Spinal cord (tissue), 10 donors: ENCODE results near the gene TRAPPC8. TPM values are rescaled to one million over a fixed set of nuclear protein-coding genes. Genes with fewer than 3 reads are reported as not detected.
"Not testable (repeated sequence)": the region's sequence is repeated elsewhere in the genome, so short reads cannot be mapped to it uniquely, and the experiment has no call there.

ENCODE experiments used
- DNase-seq, 6 donors: peaks; one replicate each; pipeline versions ENCODE4 v3.0.0 to v3.0.0-alpha.2; 2013 to 2015; ENCODE audit warnings: low spot score in 6 of 6, low read depth in 4 of 6
- H3K27ac ChIP-seq: one replicate; pipeline ENCODE4 v1.5.1; 2013; ENCODE audit warnings: low read depth, low read length, control low read depth
- H3K27me3 ChIP-seq: one replicate; pipeline ENCODE4 v1.6.1; 2013; ENCODE audit warnings: low read length; ENCODE audit not compliant: control insufficient read depth, insufficient read depth
- H3K36me3 ChIP-seq: one replicate; pipeline ENCODE4 v1.6.1; 2013; ENCODE audit warnings: low read length; ENCODE audit not compliant: control insufficient read depth, insufficient read depth
- H3K4me1 ChIP-seq: one replicate; pipeline ENCODE4 v1.6.1; 2013; ENCODE audit warnings: low read length; ENCODE audit not compliant: control insufficient read depth, insufficient read depth
- H3K4me3 ChIP-seq: one replicate; pipeline ENCODE4 v1.5.1; 2013; ENCODE audit warnings: low read depth, low read length, control low read depth
- H3K9me3 ChIP-seq: one replicate; pipeline ENCODE4 v1.6.1; 2013; ENCODE audit warnings: low read length; ENCODE audit not compliant: control insufficient read depth, insufficient read depth
- WGBS: methylation state at CpG from one replicate; pipeline ENCODE4 v1.1.5; 2013; ENCODE audit warnings: missing lambda C conversion rate; ENCODE audit not compliant: insufficient coverage; 5-methylcytosine and 5-hydroxymethylcytosine counted together
- polyA plus RNA-seq, 2 donors: library from polyadenylated mRNA; unstranded; fragments of 120-200 nt; gene quantifications; one replicate each; pipeline ENCODE4 v1.2.1, GENCODE V29; 2013; ENCODE audit not compliant: insufficient read length in 2 of 2
- total RNA-seq, 2 donors: library from RNA; depleted of rRNA in 1 of 2; stranded (reverse); fragments of 120-200 nt in 1 of 2; fragments of >200 nt in 1 of 2; gene quantifications; one replicate each; pipeline versions ENCODE4 v1.2.3 to v1.2.4, GENCODE V29; 2013 to 2014
- donor health status: healthy.

The TRAPPC8 gene
- total and polyA plus RNA-seq, 4 donors, result 44.9 to 109 (median 52.9) TPM

GRCh38 chr18:31835528-31836133 lies 107.3 kb downstream of the TRAPPC8 start:
- H3K36me3 ChIP-seq, result peaks cover 13% of the 10 kb centered on the region
- no peak overlapping the region for H3K27ac ChIP-seq
- no peaks in the 10 kb centered on the region for H3K27me3 ChIP-seq
- 80% methylated on average over 1 of the region's 4 CpGs for WGBS
- peak in 1 of 6 donors; percentile 69 for DNase-seq
- H3K4me3 ChIP-seq, result no peak overlapping the region
- no peaks in the 10 kb centered on the region for H3K4me1 ChIP-seq
- H3K9me3 ChIP-seq, result no peaks in the 10 kb centered on the region

GRCh38 chr18:31831903-31832302 lies 111.0 kb downstream of the TRAPPC8 start:
- no peaks in the 10 kb centered on the region for H3K4me1 ChIP-seq
- no peak overlapping the region for H3K27ac ChIP-seq
- no peak for DNase-seq

GRCh38 chr18:31830686-31831085 lies 112.2 kb downstream of the TRAPPC8 start:
- H3K36me3 ChIP-seq, result peaks cover 10% of the 10 kb centered on the region

More at GRCh38 chr18:31831903-31832302, 111.0 kb downstream of the TRAPPC8 start:
- no CpG with 5 or more reads among the region's 1 CpG for WGBS
- Histone ChIP-seq H3K36me3 (peaks cover 13% of the 10 kb centered on the region), H3K9me3 (no peaks in the 10 kb centered on the region), H3K4me3 (no peak overlapping the region), H3K27me3 (no peaks in the 10 kb centered on the region)

DNA sequence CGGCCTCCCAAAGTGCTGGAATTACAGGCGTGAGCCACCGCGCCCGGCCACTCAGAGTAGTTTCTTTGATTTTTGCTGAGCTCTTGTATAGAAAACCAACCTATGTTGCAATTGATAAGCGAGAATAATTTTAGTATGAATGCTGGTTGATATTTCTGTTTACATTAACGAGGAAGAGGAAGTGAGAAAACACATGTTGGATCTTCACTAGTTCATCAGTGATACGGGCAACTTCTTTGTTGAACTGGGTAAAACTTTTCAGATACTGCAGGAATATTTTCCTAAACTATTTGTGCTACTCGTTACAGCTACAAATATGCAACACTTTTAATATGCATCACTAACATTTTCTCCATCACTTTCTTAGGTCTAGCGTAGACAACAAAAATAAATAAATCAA lies 114.3 kb downstream of the TRAPPC8 start:
- H3K36me3 ChIP-seq, result peaks cover 7% of the 10 kb centered on the region
- H3K27ac ChIP-seq, result no peak overlapping the region
- H3K27me3 ChIP-seq, result no peaks in the 10 kb centered on the region
- DNase-seq, result no peak
- no peaks in the 10 kb centered on the region for H3K9me3 ChIP-seq
- H3K4me1 ChIP-seq, result no peaks in the 10 kb centered on the region
- H3K4me3 ChIP-seq, result no peak overlapping the region
- 93% methylated on average over 3 of the region's 10 CpGs for WGBS

More at GRCh38 chr18:31830686-31831085, 112.2 kb downstream of the TRAPPC8 start:
- H3K27ac ChIP-seq, result no peak overlapping the region
- no peak overlapping the region for H3K4me3 ChIP-seq
- 100% methylated on average over 1 of the region's 3 CpGs for WGBS
- no peaks in the 10 kb centered on the region for H3K27me3 ChIP-seq
- no peaks in the 10 kb centered on the region for H3K9me3 ChIP-seq
- no peaks in the 10 kb centered on the region for H3K4me1 ChIP-seq
- no peak for DNase-seq

DNA sequence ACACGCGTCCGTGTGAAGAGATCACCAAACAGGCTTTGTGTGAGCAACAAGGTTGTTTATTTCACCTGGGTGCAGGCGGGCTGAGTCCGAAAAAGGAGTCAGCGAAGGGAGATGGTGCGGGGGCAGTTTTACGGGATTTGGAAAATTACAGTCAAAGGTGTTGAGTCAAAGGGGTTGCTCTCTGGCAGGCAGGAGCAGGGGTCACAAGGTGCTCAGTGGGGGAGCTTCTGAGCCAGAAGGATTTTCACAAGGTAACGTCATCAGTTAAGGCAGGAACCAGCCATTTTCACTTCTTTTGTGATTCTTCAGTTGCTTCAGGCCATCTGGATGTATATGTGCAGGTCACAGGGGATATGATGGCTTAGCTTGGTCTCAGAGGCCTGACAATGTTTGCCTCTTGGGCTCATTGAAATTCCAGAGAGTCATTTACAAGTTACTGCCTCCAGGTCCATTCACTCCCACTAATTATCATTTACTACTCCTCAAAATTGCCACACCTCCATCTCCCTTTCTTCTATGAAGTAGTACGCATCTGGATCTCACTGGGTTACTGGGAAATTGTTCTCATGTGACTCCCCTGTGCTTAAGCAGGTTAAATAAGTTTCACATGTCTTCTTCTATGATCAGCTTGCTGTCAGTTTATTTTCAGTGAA lies 116.1 kb downstream of the TRAPPC8 start:
- not testable (repeated sequence) for DNase-seq, H3K4me3 ChIP-seq, H3K27ac ChIP-seq, H3K4me1 ChIP-seq, H3K9me3 ChIP-seq, H3K27me3 ChIP-seq, H3K36me3 ChIP-seq
- 88% methylated on average over 9 of the region's 10 CpGs for WGBS

DNA sequence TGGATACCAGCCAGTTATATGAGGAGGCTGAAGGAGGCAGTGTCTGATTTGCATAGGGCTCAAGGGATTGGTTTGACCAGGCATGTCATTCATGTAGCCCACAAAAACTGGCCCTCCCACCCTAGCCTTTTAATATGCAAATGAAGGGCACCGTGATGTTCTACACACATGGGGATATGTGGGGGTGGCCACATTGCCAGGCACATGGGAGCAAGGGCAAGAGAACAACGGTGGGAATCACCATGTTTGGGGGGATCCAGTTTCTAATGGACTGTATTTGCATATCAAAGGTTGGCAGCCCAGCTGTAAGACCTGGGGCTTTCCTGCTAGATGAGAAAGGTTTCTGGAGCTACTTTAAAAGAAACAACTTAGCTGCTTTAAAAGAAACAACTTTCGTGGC lies 117.2 kb downstream of the TRAPPC8 start:
- DNase-seq, result no peak
- Histone ChIP-seq H3K4me3 (no peak overlapping the region), H3K9me3 (no peaks in the 10 kb centered on the region), H3K27me3 (no peaks in the 10 kb centered on the region), H3K36me3 (peaks cover 3% of the 10 kb centered on the region), H3K4me1 (no peaks in the 10 kb centered on the region), H3K27ac (no peak overlapping the region)
- 21% methylated on average over 2 of the region's 3 CpGs for WGBS

DNA sequence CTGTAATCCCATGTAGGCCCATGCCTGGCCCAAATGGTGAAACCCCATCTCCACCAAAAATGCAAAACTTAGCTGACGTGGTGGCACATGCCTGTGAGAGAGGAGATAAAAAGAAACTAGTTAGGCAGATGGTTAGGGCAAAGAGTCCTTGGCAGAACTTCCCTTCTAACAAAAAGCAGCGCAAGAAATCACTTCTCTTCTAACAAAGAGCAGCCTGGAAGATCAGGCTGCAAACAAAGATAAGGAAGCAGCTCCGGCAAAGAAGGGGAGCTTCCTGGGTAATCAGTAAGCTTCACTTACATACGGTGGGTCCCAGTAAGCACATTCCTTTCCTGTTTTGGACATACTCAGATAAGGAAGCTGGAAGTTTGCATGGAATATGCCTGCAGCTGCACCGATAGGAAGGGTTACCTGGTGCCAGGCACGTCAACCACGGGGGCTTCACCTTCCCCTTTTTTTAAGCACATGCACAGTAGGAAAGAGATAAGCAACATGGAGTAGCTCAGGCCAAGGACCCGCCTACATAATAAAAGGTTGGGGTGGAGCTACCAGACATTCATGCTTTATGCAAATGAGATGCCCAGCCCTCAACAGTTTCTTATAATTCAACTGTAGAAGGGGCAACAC lies 121.3 kb downstream of the TRAPPC8 start:
- H3K4me1 ChIP-seq, result no peaks in the 10 kb centered on the region
- no peaks in the 10 kb centered on the region for H3K36me3 ChIP-seq
- H3K4me3 ChIP-seq, result no peak overlapping the region
- no peaks in the 10 kb centered on the region for H3K27me3 ChIP-seq
- 67% methylated on average over 3 of the region's 8 CpGs for WGBS
- no peaks in the 10 kb centered on the region for H3K9me3 ChIP-seq
- no peak overlapping the region for H3K27ac ChIP-seq
- no peak for DNase-seq

DNA sequence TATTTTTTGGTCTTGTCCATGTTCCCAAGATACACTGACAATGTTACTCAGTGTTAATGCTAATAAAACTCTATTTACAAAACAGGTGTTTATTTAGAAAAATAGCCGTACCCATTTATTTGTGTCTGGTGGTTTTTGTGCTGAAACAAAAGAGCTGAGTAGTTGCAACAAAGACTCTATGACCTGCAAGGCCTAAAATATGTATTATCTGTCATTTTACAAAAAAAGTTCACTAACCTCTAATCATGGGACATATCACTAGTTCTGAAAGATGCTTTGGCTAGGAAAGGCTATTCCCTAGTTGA lies 123.1 kb downstream of the TRAPPC8 start:
- H3K4me3 ChIP-seq, result no peak overlapping the region
- no peaks in the 10 kb centered on the region for H3K4me1 ChIP-seq
- WGBS, result no CpG with 5 or more reads among the region's 1 CpG
- H3K9me3 ChIP-seq, result no peaks in the 10 kb centered on the region
- no peak for DNase-seq
- H3K27ac ChIP-seq, result no peak overlapping the region
- no peaks in the 10 kb centered on the region for H3K36me3 ChIP-seq
- H3K27me3 ChIP-seq, result no peaks in the 10 kb centered on the region

DNA sequence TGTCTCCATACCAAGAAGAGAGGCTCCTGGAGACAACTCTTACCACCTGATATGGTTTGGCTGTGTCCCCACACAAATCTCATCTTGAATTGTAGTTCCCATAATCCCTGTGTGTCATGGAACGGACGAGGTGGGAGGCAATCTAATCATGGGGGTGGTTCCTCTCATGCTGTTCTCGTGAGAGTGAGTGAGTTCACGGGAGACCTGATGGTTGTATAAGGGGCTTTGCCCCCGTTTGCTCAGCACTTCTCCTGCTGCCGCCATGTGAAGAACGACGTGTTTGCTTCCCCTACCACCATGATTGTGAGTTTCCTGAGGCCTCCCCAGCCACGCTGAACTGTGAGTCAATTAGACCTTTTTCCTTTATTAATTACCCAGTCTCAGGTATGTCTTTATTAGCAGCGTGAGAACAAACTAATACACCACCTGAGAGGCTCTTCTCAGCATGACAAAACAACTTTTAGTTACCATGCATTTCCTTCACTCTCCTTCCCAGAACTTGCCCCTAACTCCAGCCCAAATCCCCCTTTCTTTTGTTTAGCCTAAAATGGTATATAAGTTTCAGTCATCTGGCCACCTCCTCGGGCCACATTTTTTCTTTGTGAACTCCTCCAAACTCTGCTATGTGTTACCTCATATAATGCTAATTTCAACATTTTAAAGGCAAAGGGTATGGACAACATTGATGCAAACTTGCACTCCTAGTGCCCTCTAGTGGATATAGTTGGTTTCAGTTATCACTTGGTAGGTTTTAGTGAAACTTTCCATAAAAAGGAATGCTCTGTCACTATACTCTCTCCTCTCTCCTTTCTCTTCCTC lies 123.6 kb downstream of the TRAPPC8 start:
- H3K9me3 ChIP-seq, result no peaks in the 10 kb centered on the region
- H3K36me3 ChIP-seq, result no peaks in the 10 kb centered on the region
- H3K27me3 ChIP-seq, result no peaks in the 10 kb centered on the region
- H3K4me3 ChIP-seq, result no peak overlapping the region
- 71% methylated on average over 5 of the region's 11 CpGs for WGBS
- H3K4me1 ChIP-seq, result no peaks in the 10 kb centered on the region
- peak; percentile 17 to 92 (median 56) for DNase-seq
- no peak overlapping the region for H3K27ac ChIP-seq
